ENCODE results near the gene BRAT1. TPM values are rescaled to one million over a fixed set of nuclear protein-coding genes. Genes with fewer than 3 reads are reported as not detected.

The BRAT1 gene
- total RNA-seq, 1 donor from 2014 or later: 52.7 TPM

DNA sequence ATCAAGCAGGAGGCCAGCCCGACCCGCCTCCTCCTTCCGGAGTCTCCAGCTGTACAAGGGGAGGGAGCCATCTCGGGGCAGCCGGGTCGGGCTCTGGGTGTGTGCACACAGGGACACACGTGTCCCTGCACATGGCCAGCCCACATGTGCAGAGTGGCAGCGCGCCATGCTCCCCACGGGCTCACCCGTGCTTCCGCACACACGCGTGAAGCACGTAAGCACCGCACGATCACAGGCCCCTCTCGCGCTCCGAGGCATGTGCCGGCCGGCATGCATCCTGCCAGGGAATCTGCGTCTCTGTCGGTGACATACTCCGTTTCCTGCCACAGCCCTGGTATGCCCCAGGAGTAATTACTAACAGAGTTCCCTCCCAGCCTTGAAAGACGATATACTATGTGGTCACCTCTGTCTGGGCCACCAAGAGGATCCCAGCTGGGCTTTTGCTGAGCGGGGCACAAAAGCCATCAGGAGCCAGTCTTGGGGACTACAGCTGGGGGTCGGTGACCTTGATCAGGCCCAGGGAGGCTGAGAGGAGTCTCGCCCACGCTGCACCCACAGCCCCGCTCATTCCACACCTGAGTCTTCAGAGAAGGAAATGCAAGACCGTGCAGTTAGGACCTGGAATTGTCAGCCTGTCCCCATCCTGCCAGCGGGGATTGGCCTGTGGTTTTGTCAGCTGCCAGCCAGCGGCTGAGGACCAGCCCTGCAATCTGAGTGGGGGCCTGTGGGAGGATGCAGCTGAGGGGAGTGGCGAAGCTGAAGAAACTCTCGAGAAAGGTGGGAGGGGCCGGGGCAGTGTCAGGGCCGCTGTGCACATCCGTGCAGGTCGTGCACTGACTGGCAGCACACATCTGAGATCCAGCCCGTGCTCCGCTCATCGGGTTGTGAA is 46.8 kb downstream of the BRAT1 start:
- H3K4me1 Mint-ChIP-seq: peaks cover 18% of the 10 kb centered on the region

DNA sequence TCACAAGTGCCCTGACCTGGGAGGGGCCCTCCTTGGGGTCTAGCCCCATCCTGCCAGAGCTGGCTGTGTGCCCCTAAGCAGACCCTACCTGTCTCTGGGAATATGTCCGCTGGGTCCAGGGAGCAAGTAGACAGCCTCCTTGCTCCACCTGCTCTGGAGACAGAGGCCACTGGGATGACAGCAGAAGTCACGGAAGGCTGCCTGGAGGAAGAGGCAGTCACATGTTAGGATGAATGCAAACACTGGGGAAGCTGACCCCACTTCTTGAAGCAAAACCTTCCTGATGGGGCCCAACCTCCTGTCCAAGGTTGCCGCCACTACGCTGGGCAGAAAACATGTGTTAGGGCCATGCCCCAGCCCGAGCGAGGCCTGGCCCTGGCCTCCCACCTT is 47.4 kb downstream of the BRAT1 start:
- H3K27ac Mint-ChIP-seq (ENCODE audit: unreplicated experiment): no peak overlapping the region
- H3K36me3 Mint-ChIP-seq (ENCODE audit: low read depth): no peaks in the 10 kb centered on the region
- no peak for DNase-seq (ENCODE audit: low read depth, low spot score)
- TF ChIP-seq, protein P1, sequence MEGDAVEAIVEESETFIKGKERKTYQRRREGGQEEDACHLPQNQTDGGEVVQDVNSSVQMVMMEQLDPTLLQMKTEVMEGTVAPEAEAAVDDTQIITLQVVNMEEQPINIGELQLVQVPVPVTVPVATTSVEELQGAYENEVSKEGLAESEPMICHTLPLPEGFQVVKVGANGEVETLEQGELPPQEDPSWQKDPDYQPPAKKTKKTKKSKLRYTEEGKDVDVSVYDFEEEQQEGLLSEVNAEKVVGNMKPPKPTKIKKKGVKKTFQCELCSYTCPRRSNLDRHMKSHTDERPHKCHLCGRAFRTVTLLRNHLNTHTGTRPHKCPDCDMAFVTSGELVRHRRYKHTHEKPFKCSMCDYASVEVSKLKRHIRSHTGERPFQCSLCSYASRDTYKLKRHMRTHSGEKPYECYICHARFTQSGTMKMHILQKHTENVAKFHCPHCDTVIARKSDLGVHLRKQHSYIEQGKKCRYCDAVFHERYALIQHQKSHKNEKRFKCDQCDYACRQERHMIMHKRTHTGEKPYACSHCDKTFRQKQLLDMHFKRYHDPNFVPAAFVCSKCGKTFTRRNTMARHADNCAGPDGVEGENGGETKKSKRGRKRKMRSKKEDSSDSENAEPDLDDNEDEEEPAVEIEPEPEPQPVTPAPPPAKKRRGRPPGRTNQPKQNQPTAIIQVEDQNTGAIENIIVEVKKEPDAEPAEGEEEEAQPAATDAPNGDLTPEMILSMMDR (conservative IDR thresholded peaks at IDR 0.05): no peak
- H3K27me3 Mint-ChIP-seq (ENCODE audit: low read depth): no peaks in the 10 kb centered on the region
- H3K4me1 Mint-ChIP-seq: peaks cover 15% of the 10 kb centered on the region
- no peak overlapping the region for H3K4me3 Mint-ChIP-seq
- no peaks in the 10 kb centered on the region for H3K9me3 Mint-ChIP-seq

More for the DNA sequence above, 46.8 kb downstream of the BRAT1 start:
- Mint-ChIP-seq H3K27me3 (ENCODE audit: low read depth) (no peaks in the 10 kb centered on the region), H3K27ac (ENCODE audit: unreplicated experiment) (peak overlapping the region; percentile 19), H3K4me3 (no peak overlapping the region), H3K9me3 (no peaks in the 10 kb centered on the region), H3K36me3 (ENCODE audit: low read depth) (no peaks in the 10 kb centered on the region)
- no peak for DNase-seq (ENCODE audit: low read depth, low spot score)
- TF ChIP-seq, protein P1 (conservative IDR thresholded peaks at IDR 0.05): no peak

DNA sequence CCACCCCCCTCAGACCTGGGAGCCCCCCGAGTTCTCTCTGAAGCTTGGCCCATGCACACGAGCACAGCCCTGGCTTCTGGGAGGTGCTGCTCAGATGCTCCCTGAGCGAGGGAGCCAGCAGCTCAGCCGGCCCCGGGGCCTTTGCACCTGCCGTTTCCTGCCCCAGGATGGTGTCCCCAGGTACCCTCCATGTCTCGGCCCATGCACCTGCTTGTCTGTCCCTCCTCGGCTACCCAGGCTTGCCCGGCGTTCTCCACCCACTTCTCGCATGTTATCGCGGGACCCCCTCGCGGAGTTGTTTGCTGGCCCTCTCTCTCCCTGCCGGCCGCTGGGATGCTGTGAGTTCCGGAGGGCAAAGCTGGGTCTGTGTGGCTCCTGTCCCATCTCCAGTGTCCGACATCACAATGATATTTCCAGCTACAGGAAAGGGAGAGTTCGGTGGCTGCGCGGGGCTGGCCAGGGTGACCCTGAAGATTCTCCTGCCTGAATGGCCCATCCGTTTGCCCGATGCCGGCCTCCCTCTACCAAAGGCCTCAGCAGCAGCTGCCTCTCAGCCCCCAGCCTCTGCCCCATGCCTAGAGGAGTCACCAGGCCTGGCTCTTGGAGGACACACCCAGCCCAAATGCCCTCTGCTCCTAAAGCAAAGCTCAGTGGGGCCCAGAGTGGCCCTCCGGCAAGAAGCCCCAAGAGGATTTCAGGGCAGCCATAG is 48.0 kb downstream of the BRAT1 start:
- H3K4me1 Mint-ChIP-seq: peaks cover 10% of the 10 kb centered on the region
- no peaks in the 10 kb centered on the region for H3K36me3 Mint-ChIP-seq (ENCODE audit: low read depth)
- no peaks in the 10 kb centered on the region for H3K9me3 Mint-ChIP-seq
- TF ChIP-seq, protein P1 (conservative IDR thresholded peaks at IDR 0.05): no peak
- no peak for DNase-seq (ENCODE audit: low read depth, low spot score)
- H3K4me3 Mint-ChIP-seq: no peak overlapping the region
- H3K27ac Mint-ChIP-seq (ENCODE audit: unreplicated experiment): no peak overlapping the region
- H3K27me3 Mint-ChIP-seq (ENCODE audit: low read depth): no peaks in the 10 kb centered on the region

DNA sequence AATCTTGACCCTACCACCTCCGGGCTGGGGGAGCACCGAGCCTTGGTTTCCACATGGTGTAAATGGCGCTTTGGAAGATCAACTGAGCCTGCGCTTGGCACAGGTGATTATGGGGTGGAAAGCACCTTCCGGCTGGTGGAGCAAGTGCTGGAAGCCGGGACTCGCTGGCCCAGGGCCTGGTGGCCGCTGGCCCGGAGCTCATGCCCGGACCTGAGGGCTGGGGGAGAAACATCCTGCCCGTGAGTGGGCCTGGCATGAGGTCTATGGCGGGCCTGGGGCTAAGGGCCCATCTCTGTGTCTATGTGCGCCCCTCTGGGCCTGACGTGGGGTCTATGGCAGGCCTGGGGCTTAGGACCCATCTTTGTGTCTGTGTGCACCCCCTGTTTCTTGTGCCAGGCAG is 49.9 kb downstream of the BRAT1 start:
- TF ChIP-seq, protein P1 (conservative IDR thresholded peaks at IDR 0.05): no peak
- H3K36me3 Mint-ChIP-seq (ENCODE audit: low read depth): no peaks in the 10 kb centered on the region
- no peaks in the 10 kb centered on the region for H3K9me3 Mint-ChIP-seq
- no peak overlapping the region for H3K4me3 Mint-ChIP-seq
- H3K27ac Mint-ChIP-seq (ENCODE audit: unreplicated experiment): no peak overlapping the region
- no peak for DNase-seq (ENCODE audit: low read depth, low spot score)
- peaks cover 19% of the 10 kb centered on the region for H3K4me1 Mint-ChIP-seq
- no peaks in the 10 kb centered on the region for H3K27me3 Mint-ChIP-seq (ENCODE audit: low read depth)

DNA sequence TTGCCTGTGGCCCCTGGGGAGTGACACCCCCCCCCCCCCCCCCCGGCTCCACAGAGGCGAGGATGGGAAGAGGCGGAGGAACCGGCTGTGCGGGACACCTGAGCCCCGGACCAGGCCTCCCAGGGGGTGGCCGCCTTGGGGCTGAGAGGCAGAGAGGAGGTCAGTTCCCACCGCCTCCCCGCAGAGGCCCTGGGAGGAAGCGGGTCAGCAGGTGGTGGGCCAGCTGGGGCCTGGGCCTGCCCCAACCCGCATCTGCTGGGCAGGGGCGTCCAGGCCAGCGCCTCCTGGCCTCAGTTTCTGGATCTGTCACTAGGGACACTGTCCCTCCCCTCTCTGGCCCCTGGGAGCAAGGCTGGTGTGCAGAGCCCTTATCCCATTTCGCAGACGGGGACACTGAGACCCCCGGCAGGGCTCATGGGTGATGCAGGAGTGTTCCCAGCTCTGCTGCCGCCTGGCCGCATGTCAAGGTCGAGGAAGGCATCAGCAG is 50.4 kb downstream of the BRAT1 start:
- DNase-seq (ENCODE audit: low read depth, low spot score): no peak
- Mint-ChIP-seq H3K27me3 (ENCODE audit: low read depth) (no peaks in the 10 kb centered on the region), H3K36me3 (ENCODE audit: low read depth) (no peaks in the 10 kb centered on the region)

More for the DNA sequence above, 50.4 kb downstream of the BRAT1 start:
- H3K4me3 Mint-ChIP-seq: no peak overlapping the region
- no peaks in the 10 kb centered on the region for H3K9me3 Mint-ChIP-seq
- no peak overlapping the region for H3K27ac Mint-ChIP-seq (ENCODE audit: unreplicated experiment)
- TF ChIP-seq, protein P1 (conservative IDR thresholded peaks at IDR 0.05): no peak
- H3K4me1 Mint-ChIP-seq: peaks cover 22% of the 10 kb centered on the region
